ENCODE data around the gene FADS3.
"Not testable (repeated sequence)": the region's sequence is repeated elsewhere in the genome, so short reads cannot be mapped to it uniquely, and the experiment has no call there.

FADS3 gene

GRCh38 chr11:61885166-61885778 lies 6.1 kb downstream of the FADS3 start:
- DNase-seq (ENCODE audit: extremely low read depth, insufficient read length): no peak
- Histone ChIP-seq H3K4me3 (replicated peaks; ENCODE audit: low read depth, low read length) (no peak overlapping the region), H3K36me3 (ENCODE audit: control insufficient read depth, insufficient read depth, low read length) (no peaks in the 10 kb centered on the region), H3K27me3 (replicated peaks; ENCODE audit: control insufficient read depth, insufficient read depth, low read length) (no peaks in the 10 kb centered on the region)
- no peak for TF ChIP-seq CTCF (IDR thresholded peaks at IDR 0.05; ENCODE audit: insufficient read depth, low read length, poor library complexity, severe bottlenecking)

GRCh38 chr11:61883947-61884346 lies 7.4 kb downstream of the FADS3 start:
- DNase-seq (ENCODE audit: extremely low read depth, insufficient read length): no peak
- no peak overlapping the region for H3K4me3 ChIP-seq (replicated peaks; ENCODE audit: low read depth, low read length)
- no peak for TF ChIP-seq CTCF (IDR thresholded peaks at IDR 0.05; ENCODE audit: insufficient read depth, low read length, poor library complexity, severe bottlenecking)

GRCh38 chr11:61883327-61883726 lies 8.0 kb downstream of the FADS3 start:
- Histone ChIP-seq H3K4me3 (replicated peaks; ENCODE audit: low read depth, low read length) (no peak overlapping the region), H3K36me3 (ENCODE audit: control insufficient read depth, insufficient read depth, low read length) (no peaks in the 10 kb centered on the region), H3K27me3 (replicated peaks; ENCODE audit: control insufficient read depth, insufficient read depth, low read length) (no peaks in the 10 kb centered on the region)
- no peak for TF ChIP-seq CTCF (IDR thresholded peaks at IDR 0.05; ENCODE audit: insufficient read depth, low read length, poor library complexity, severe bottlenecking)
- no peak for DNase-seq (ENCODE audit: extremely low read depth, insufficient read length)

More at GRCh38 chr11:61883947-61884346, 7.4 kb downstream of the FADS3 start:
- H3K27me3 ChIP-seq (replicated peaks; ENCODE audit: control insufficient read depth, insufficient read depth, low read length): no peaks in the 10 kb centered on the region
- no peaks in the 10 kb centered on the region for H3K36me3 ChIP-seq (ENCODE audit: control insufficient read depth, insufficient read depth, low read length)

- H3K4me3 ChIP-seq (replicated peaks; ENCODE audit: low read depth, low read length): no peak overlapping the region
- DNase-seq (ENCODE audit: extremely low read depth, insufficient read length): no peak
- no peak for TF ChIP-seq CTCF (IDR thresholded peaks at IDR 0.05; ENCODE audit: insufficient read depth, low read length, poor library complexity, severe bottlenecking)
- no peaks in the 10 kb centered on the region for H3K36me3 ChIP-seq (ENCODE audit: control insufficient read depth, insufficient read depth, low read length)
- no peaks in the 10 kb centered on the region for H3K27me3 ChIP-seq (replicated peaks; ENCODE audit: control insufficient read depth, insufficient read depth, low read length)
Measured at GRCh38 chr11:61882879-61883278, 8.5 kb downstream of the FADS3 start.

- not testable (repeated sequence) for H3K4me3 ChIP-seq (replicated peaks; ENCODE audit: low read depth, low read length); H3K27me3 ChIP-seq (replicated peaks; ENCODE audit: control insufficient read depth, insufficient read depth, low read length); H3K36me3 ChIP-seq (ENCODE audit: control insufficient read depth, insufficient read depth, low read length); DNase-seq (ENCODE audit: extremely low read depth, insufficient read length)
Measured at GRCh38 chr11:61882267-61882666, 9.1 kb downstream of the FADS3 start.

- Histone ChIP-seq H3K4me3 (replicated peaks; ENCODE audit: low read depth, low read length) (no peak overlapping the region), H3K27me3 (replicated peaks; ENCODE audit: control insufficient read depth, insufficient read depth, low read length) (no peaks in the 10 kb centered on the region), H3K36me3 (ENCODE audit: control insufficient read depth, insufficient read depth, low read length) (no peaks in the 10 kb centered on the region)
- no peak for TF ChIP-seq CTCF (IDR thresholded peaks at IDR 0.05; ENCODE audit: insufficient read depth, low read length, poor library complexity, severe bottlenecking)
- DNase-seq (ENCODE audit: extremely low read depth, insufficient read length): no peak
Measured at GRCh38 chr11:61881397-61881796, 9.9 kb downstream of the FADS3 start.
